ENCODE results near the gene NUMA1.

The NUMA1 gene

DNA sequence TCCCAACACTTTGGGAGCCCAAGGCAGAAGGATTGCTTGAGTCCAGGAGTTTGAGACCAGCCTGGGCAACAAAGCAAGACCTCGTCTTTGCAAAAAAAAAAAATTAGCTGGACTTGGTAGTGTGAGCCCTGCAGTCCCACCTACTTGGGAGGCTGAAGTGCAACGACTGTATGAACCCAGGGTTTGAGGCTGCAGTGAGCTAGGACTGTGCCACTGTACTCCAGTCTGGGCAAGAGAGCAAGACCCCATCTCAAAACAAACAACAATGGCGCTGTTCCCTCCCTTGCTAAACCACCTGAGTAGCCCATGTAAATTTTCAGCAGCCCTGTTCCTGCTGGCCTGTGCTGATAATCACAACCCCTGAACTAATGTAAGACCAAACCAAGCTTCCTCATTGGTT is 19.7 kb upstream of the NUMA1 start:
- no peak for DNase-seq

DNA sequence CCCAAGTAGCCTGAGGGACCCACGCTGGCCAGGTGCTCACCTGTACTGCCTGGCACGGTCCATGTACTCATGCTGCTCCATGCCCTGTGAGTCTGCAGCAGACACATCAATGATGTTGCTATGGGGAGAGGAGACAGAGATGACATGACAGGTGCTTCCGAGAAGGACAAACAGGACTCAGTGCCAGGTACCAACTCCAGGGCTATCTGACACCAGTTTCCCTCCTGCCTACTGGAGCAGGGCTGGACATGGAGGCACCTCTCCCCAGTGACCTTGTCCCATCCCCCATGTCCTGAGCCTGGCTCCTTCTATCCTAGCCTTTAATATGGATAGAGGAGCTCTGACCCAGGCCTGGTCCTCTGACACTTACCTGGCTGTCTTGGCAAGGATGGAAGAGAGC is 18.4 kb upstream of the NUMA1 start:
- no peak for DNase-seq

DNA sequence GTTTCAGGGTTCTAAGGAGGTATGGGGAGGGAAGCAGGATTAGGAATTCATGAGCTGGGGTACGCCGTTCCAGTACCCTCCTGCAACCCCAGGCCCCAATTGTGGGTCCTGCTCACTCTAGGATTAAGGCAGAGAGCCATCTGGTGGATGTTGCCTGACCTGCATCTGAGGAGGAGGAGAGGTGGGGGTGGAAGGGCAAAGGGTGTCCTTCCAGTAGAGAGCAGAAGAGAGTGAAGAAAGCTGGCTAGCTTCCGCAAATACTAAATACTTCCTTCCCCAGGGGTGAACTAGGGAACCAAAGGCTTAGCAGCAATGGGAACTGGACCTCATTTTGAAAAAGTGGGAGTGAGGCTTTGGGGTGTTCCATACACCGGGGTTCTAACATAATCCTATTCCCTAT is 10.9 kb upstream of the NUMA1 start:
- DNase-seq: peak; percentile 88

DNA sequence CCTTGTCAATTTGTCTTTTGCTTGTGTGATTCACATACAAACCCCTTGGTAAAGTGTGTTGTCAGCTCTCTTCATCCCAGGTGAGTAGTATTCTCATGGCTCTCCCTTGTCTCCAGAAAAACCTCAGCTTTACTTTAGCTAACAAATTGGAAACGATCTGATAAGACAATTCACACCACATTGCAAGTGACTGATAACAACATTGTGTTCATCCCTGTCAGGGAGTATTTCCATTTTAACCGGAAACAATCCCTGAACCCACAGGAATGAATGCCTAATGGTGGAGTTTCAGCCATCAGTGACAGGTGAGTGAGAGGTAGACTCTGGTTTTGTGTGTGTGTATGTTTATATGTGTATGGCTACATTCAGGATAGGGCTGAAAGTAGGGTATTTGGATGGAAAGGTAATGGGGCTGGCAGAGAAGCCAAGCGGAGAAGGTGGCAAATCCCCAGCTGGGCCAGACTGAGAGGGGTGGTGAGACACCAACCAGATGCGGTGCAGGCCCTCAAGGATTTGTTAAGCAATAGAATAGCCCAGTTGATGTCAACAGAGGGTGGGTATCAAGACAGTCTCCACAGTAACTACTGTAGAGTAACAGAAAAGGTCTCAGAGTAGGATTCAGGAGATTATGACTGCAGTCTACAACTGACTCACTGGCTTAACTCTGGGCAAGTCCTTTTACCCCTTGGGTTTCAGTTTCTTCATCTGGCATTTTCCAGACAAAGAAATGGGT is 7.9 kb upstream of the NUMA1 start:
- DNase-seq: no peak

DNA sequence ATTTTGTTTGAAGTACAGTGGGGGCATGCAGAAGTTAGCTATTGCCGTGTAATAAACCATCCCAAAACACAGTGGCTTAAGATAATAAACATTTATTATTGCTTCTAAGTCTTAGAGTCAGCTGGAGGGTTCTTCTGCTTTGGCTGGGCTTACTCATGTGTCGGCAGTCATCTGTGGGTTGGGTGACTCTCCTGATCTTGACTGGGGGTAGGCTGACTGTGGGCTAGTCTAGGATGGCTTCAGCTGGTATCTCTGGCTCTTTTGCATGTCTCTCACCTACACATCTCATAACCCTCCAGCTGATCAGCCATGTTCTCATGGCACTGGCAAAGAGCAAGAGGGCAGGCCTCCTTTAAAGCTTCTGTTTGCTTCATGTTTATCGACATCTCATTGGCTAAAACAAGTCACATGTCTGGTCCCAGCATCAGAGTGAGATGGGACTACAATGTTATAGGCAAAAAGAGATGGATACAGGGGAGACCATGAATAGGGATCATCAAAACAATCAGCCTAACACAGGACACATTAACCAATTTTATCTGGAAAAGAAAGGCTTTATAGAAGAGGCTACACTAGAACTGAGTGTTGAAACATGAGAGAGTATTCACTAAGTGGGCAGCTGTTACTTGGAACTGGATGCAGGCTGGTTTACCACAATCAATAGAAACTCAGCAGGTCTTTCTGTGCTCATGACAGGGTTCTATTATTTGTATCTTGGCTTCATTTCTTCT is 5.4 kb upstream of the NUMA1 start:
- DNase-seq: no peak

DNA sequence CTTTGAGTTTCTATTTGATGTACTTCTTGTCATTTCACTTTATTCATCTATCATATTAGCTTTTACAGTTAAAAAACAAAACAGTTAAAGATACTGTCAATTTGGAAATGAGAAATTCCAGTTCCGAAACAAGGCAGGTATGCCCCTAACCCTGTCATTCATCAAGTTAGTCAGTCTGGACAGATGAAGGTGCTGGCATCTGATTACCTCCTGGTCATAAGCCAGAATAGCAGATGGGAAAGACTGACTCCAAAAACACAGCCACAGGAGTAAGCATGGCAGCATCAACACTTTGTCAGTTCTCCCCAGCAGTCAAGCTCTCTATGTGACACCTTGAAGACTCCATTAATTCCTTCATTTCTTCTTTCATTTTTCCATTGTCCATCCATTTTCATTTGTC is 4.6 kb upstream of the NUMA1 start:
- DNase-seq: no peak

DNA sequence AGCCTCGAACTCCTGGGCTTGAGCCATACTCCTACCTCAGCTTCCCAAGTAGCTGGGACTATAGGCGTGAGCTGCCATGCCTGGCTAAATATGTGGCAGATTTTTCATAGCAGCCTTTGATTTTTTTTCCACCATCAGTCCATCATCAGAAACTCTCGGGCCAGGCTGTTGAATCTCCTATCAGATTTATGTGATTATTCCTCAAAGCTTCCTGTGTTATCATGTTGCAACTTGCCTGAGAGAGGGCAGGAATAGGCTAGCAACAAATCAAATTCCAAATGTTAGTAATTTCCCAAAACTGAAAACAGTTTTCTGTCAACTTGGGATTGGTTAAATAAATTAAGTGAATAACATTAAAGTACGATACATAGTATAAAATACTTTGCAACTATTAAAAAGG is 3.7 kb upstream of the NUMA1 start:
- DNase-seq: no peak

DNA sequence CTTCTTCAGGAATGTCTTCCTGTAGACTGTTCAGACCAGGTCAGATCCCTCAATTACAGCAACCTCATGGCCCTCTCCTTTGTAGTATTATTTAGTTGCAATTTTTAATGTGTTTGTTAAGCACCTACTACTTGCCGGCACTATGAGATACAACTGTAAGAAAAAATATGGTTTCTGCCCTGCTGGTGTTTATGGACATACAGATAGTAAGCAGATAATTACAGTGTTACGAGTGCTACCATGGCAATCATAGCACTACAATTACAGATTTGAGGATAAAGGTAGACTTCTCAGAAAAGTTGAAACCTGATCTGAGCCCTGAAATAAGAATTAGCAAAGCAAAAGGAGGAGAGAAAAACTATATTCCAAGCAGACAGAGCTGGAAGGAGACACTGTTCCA is 3.1 kb upstream of the NUMA1 start:
- DNase-seq: no peak

DNA sequence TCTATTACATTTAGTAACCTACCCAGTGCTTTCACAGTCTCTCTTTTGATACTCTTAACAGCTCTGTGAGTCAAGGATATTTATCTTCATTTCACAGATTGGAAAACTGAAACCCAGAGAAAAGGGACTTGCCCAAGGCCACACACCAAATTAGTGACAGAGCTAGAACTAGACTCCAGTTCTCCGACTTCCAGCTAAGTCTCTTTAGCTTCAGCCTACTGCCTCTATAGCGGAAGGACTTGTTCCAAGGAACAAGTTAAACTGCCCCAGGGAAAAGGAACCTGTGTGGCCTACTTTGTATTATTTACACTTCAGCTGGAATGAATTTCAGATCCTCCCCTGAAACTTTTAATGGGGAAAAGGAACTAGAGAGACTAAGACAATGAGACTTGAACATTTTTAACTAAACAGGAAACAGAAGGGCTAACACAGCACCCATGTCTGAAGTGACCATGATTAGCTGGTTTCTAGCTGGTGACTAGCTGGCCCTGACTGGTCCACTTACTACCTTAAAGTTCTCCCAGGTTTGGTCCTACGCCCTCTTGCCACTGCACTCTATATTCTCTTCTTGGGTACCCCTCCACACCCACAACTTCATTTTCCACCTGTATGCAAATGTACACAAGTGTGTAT is 1.6 kb upstream of the NUMA1 start:
- no peak for DNase-seq

DNA sequence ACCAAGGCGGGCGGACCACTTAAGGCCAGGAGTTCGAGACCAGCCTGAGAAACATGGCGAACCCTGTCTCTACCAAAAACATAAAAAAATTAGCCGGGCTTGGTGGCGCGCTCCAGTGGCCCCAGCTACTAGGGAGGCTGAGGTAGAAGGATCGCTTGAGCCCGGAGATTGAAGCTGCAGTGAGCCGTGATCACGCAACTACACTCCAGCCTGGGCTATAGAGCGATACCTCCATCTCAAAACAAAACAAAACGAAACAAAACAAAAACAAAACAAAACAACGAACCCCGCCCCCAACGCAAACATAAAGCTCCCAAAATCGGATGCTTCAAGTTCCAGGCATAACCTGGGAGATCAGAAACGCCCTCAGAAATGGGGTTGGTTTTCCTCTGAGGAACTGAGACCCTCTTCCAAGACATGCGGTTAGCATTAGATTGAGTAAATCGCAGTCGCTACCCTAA is 872 bp upstream of the NUMA1 start:
- DNase-seq: no peak

DNA sequence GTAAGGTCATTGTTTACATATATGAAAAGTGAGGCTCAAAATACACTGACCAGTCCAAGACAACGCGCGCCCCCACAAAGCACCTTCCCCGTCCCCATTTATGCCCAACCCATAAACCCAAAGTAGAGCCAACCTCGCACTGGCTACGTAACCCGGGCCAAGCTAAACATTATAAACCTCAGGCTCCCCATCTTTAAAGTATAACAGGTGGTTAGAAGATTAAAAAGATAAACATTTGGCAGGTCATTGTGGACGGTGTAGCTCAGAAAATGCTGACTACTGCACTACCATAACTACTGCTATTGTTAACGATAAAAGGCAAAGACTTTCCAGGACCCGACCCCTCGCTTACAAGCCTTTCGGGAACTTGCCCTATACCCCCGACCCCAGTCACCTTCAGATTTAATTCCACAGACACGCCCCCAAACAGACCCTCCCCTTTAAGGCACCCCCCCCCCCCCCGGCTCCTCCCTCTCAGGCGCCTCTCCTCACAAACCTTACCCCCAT is 470 bp downstream of the NUMA1 start:
- no peak for DNase-seq

DNA sequence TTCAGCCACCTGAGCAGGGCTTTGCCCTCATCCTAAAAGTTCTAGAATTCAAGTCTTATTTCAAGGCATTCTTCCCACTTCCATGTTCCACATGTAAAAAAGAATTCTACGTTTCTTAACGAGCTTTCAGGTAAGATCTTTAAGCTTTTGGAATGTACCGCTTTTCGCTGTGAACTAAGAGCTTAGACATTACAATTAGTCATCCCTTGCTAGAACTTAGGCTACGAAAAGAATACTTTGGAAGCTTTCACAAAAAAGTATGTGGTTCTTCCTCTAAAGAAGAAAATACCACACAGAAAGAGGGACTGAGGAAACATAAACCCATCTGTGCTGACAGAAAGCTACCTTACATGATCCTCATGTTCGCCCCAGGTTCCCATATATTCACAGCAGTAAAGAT is 1.9 kb downstream of the NUMA1 start:
- no peak for DNase-seq

DNA sequence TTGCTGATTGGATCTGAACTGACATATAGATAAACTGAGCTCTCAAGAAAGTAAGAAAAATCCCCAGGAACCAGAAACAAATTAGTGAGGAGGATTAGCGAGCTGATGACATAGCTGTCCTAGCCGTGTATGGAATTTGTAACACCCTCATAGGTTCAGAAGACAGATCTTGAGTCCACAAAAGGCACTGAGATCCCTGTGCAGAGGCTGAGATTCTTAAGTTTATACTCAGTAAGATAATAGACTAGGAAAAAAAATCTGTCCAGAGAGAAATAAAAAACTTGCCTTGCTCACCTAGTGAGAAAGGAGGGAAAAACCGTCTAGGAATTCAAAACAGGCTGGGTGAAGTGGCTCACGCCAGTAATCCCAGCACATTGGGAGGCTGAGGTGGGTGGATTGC is 4.6 kb downstream of the NUMA1 start:
- no peak for DNase-seq

DNA sequence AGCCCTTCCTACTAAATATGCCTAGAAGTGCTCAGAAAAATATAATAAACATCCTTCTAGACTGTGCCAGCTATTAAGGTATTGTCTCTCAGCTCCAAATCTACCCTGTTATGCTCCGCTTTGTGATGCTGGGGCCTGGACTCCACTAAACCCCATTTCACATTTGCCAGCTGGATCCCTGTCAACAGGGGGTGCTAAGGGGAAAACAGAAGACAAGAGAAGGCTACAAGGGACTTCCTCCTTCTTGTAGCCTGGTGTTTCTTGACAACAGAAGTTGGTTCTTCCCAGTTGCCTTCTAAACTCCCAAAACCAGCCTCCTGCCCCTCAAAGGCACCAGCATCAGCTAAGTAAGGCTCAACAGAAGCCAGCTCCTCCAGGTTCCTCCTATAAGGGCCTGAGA is 5.2 kb downstream of the NUMA1 start:
- DNase-seq: no peak

DNA sequence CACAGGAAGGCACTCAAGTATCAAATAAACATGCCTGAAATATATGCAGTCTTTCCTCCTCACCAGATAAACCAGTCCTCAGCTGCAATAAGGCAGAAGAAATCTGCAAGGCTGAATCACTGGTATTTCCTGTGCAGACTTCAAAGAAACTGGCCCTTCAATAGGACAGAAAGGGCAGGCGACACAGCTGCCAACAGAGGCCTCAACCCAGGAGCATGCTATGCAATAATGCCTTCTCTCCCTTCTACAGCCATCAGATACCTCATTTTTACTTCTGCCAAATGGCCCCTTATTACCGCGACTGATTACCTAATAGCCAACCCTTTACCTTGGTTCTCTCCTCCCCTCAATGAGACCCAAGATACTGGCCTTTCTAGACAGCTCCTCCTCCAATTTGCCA is 8.0 kb downstream of the NUMA1 start:
- DNase-seq: no peak

DNA sequence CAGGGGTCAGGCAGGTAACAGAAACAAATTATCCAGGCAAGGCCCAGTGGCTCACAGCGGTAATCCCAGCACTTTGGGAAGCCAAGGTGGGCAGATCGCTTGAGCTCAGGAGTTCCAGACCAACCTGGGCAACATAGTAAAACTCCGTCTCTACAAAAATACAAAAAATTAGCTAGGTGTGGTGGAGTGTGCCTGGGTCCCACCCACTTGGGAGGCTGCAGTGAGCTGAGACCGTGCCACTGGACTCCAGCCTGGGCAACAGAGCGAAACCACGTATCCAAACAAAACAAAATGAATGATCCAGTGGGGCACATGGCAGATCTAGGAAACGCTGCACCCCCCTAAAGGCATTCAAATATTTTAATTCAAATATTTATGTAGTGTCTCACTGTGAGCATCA is 9.9 kb downstream of the NUMA1 start:
- DNase-seq: no peak

DNA sequence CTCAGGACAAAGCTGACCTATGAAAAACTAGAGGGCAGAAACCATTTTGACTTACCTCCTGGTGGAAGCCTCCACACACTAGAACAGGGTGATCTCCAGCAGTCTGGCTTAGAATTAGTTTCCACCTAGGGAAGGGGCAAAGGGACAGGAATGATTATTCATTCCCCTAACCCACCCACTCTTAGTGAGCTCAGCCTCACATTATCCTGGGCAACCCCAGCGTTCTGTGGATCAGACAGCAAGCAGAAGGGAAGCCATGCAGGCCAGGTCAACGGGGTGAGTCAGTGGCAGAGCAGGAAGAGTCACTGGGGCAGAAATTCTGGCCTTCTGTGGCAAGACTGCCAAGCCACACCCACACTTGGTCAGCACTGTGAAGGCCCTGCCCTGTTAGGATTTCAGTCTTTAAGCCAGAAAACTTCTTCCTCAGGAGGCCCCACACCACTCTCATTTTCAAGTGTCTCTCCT is 10.5 kb downstream of the NUMA1 start:
- no peak for DNase-seq

DNA sequence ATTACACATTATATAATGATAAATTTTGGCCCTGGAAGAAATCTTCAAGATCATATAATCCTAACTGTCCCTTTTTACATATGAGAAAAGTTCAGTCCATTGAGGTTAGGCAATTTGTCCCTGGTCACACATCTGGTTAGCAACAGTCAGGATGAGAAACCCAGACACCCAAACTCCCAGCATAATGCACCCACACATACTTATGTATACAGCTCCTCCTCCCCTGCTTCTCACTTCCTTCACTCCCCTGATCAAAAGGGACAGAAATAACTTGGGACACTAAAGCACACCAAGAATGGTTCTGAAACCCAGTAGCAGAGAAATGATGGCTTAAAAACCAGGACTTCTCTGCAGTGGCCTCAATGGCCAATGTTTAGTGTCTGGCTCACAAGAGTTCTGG is 11.1 kb downstream of the NUMA1 start:
- DNase-seq: no peak

DNA sequence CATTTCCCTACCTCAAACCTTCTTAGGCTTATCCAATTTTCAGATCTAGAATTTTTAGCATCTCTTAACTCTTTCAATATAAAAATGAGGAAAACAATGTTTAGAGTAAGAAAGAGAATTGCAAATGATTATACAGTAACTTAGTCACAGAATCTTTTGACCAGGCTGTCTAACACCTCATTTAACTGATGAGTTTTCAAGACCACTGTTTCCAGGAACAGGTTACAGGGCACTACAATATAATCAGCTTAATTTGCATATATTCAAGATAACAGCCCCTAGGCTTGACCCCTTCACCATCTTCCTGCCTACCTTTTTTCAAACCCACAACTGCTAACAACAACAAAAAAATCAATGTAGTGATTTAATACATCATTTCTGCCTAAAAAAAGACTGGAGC is 12.7 kb downstream of the NUMA1 start:
- no peak for DNase-seq

DNA sequence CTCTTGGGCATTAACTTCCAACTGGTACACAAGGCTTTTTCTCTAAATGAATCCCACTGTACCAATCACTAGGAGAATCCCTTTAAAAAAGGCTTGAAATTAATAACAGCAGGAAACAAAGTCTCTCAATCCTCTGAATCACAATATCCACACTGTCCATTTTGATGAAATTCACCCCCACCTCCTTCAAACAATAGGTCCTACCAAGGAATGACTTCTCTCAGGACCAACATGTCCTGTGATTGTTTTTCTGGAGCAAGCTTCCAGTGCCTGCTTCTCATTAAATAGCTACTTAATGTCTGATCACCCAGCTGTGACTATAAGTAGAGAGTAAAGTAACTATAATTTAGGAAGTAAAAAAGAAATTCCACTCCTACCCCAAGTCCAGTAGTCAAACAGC is 13.1 kb downstream of the NUMA1 start:
- DNase-seq: no peak

DNA sequence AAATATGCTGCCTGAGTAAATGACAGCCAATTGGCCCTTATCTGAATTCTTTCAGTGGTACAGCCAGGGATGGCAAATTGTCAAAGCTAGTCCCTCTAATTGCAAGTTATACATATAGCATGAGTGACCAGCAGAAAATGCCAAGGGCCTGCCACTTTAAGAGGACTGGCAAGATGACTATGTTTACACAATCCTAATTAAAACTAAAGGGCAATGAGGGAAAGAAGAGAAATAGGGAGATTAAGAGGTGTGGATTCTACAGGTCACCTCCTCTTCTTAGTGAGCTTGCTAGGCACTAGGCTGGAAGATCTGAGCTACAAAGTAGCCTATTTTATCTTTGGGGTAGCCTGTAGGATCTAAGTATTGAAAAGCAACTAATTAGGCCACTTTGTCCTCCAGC is 13.5 kb downstream of the NUMA1 start:
- DNase-seq: no peak

DNA sequence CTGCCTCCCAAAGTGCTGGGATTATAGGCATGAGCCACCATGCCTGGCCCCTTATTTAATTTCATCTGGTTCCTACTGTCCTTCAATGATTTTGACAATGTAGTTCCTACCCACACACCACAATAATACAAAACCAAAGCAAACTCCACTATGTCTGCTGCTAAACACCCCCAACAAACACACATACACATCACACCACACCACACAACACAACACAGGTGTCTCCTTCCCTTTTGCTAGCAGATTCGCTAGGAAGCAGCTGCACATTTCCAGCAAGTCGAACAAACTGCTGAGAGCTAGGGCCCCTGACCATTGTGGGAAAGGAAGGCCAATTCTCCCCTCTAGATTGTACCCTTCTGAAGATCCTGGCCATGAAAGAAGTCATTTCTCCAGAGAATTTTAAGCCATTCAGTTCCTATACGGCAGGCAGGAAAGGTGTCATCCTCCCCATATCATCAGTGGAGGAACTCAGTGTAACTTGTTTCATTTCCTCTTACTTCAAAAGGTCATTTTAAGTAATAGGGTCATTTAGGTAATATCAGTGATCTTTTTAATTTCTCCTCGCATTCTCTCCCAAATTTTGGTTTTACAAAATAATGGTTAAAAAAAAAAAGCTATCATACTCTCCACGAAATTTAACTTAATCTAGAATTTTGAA is 18.5 kb downstream of the NUMA1 start:
- DNase-seq: no peak

DNA sequence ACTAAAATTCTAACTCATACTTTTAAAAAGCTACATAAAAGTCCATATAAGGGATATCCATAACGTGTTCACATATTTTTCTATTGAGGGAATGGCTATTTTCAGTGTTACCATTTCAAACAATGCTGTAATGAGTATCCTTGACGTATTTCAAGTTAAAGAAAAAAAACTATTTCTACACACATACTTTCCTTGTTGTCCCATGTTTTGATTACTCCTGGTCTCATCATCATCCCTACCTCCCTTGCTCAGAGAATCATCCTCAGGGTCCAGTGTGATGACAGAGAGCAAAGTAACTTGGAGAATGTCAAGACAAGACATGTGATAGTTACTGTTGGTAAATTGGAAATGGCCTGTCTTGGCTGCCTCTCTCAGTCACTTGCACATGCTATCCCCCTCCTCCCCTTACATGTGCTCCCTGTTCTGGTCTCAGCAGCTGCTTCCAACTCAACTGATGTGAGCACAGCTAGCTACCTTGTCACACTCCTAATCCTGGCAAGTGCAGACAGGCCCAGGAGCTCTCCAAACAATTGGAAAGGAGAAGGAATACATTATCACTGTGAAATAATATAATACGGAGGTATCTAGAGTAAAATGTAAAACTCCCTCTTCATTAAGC is 21.8 kb downstream of the NUMA1 start:
- no peak for DNase-seq

Measured in eye (tissue), 1 donor.